Astrocyte (in vitro differentiated cells and primary cell): Measurements from ENCODE around the gene CARD11.

Experiments used
- CTCF ChIP-seq: IDR thresholded peaks from 2 replicates; pipeline ENCODE4 v1.5.1; 2011; ENCODE audit warnings: low read depth, mild to moderate bottlenecking, inconsistent platforms, low read length, moderate library complexity; ENCODE audit not compliant: insufficient read depth
- EZH2 ChIP-seq: IDR thresholded peaks from 2 replicates; pipeline ENCODE4 v1.6.1; 2012; ENCODE audit warnings: mild to moderate bottlenecking, low read length, inconsistent platforms; ENCODE audit not compliant: insufficient read depth

- TF ChIP-seq CTCF (no peak), EZH2 (no peak)
Measured at GRCh38 chr7:2953099-2953498, 90.6 kb downstream of the CARD11 start.
